Neural progenitor cell (in vitro differentiated cells): ENCODE results near the gene SPEN.

Experiments used
- CTCF ChIP-seq: fragments of 200-600 bp; sonication (generic); IDR thresholded peaks from 2 replicates; pipeline ENCODE4 v1.5.1; 2017; ENCODE audit warnings: antibody characterized with exemption, mild to moderate bottlenecking
- EZH2 ChIP-seq: fragments of 200-600 bp; sonication (generic); IDR thresholded peaks from 2 replicates; pipeline ENCODE4 v1.6.1; 2017; ENCODE audit warnings: antibody characterized with exemption, mild to moderate bottlenecking, moderate library complexity

- TF ChIP-seq CTCF, result no peak
- no peak for TF ChIP-seq EZH2
These were observed 87.8 kb downstream of the SPEN start for GRCh38 chr1:15935056-15935950.
